ENCODE results near the gene CACNG6. TPM values are rescaled to one million over a fixed set of nuclear protein-coding genes. Genes with fewer than 3 reads are reported as not detected.

The CACNG6 gene
- polyA plus RNA-seq, 1 of the 3 experiments (the other 2 are of a cell fraction): 1.2 TPM

DNA sequence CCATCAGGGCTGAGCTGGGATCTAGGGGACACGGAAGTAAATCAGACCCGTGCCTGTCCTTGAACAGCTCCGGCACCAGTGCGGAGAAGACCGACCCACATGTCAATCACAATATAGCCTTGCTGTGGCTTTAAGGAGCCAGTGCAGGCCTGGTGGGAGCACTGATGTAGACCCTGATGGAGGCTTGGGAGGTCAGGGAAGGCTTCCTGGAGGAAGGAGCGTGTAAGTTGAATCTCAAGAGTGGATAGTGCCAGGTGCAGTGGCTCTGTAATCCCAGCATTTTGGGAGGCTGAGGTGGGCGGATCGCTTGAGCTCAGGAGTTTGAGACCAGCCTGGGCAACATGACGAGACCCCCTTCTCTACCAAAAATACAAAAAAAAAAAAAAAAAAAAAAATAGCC, 39.5 kb upstream of the CACNG6 start:
- CTCF ChIA-PET: interaction anchor here (0.9 to 1.2 kb wide), 2 partner anchors 45 to 78 kb away, joined by 3 to 4 read pairs; no protein-coding TSS in a partner anchor
- WGBS (ENCODE audit: low lambda C conversion rate): 85% methylated on average over 9 of the region's 9 CpGs
- POLR2A ChIA-PET: no interaction called here

DNA sequence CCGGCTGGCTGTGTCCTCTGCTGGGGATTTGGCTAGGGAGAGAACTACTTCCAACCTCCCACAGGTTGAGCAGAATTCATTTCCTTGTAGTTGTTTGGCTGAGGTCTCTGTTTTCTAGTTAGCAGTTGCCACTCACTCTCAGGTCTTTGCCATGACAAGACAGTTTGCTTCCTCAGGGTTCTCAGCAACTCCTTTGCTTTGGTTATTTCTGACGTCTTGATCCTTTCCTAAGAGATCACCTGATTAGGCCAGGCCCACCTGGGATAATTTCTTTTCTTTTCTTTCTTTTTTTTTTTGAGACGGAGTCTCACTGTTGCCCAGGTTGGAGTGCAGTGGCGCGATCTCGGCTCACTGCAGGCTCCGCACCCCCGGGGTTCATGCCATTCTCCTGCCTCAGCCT, 38.1 kb upstream of the CACNG6 start:
- Histone ChIP-seq H3K9ac (no peak overlapping the region), H3K9me3 (no peaks in the 10 kb centered on the region), H3K4me2 (no peak overlapping the region), H2AFZ (ENCODE audit: low read depth) (no peak overlapping the region), H3K9me2 (no peaks in the 10 kb centered on the region), H3K36me3 (replicated peaks in 1 of 2; ENCODE audit: control insufficient read depth in 1 of 2, insufficient read depth in 2 of 2, low read length in 1 of 2) (no peaks in the 10 kb centered on the region), H4K20me1 (ENCODE audit: insufficient read depth) (no peaks in the 10 kb centered on the region), H3F3A (replicated peaks; ENCODE audit: insufficient read depth) (peaks cover 12% of the 10 kb centered on the region), H3K4me1 (ENCODE audit: control insufficient read depth in 1 of 2, insufficient read depth in 2 of 2, low read depth in 1 of 2, low read length in 1 of 2) (peaks cover 3 to 7% of the 10 kb centered on the region in 2 experiments; a peak in 1 of 4 replicates), H3K79me2 (ENCODE audit: insufficient read depth) (no peaks in the 10 kb centered on the region), H3K27me3 (ENCODE audit: insufficient read depth) (no peaks in the 10 kb centered on the region), H3K4me3 (ENCODE audit: low read depth in 2 of 2, low read length in 1 of 2) (no peak overlapping the region), H3K27ac (ENCODE audit: low read depth in 2 of 2, low read length in 1 of 2) (no peak overlapping the region)
- TF ChIP-seq RFX5 (IDR thresholded peaks at IDR 0.05; ENCODE audit: low read length) (no peak), ELF1 (IDR thresholded peaks at IDR 0.05) (no peak), SMC3 (IDR thresholded peaks at IDR 0.05; ENCODE audit: low read depth, low read length) (no peak)
- ChIA-PET POLR2A (no interaction called here), CTCF (interaction anchor here (1.0 kb wide), 1 partner anchor 160 kb away, joined by 3 read pairs; no protein-coding TSS in a partner anchor)
- DNase-seq: no peak
- 59% methylated on average over 8 of the region's 8 CpGs for WGBS (ENCODE audit: low lambda C conversion rate)

More for the DNA sequence above, 39.5 kb upstream of the CACNG6 start:
- Histone ChIP-seq H3K27me3 (ENCODE audit: insufficient read depth) (no peaks in the 10 kb centered on the region), H2AFZ (ENCODE audit: low read depth) (no peak overlapping the region), H3K79me2 (ENCODE audit: insufficient read depth) (no peaks in the 10 kb centered on the region), H3K4me1 (ENCODE audit: control insufficient read depth in 1 of 2, insufficient read depth in 2 of 2, low read depth in 1 of 2, low read length in 1 of 2) (no peaks in the 10 kb centered on the region), H3K9me2 (no peaks in the 10 kb centered on the region), H3K4me2 (no peak overlapping the region), H3K9me3 (no peaks in the 10 kb centered on the region), H3K9ac (no peak overlapping the region), H3K36me3 (replicated peaks in 1 of 2; ENCODE audit: control insufficient read depth in 1 of 2, insufficient read depth in 2 of 2, low read length in 1 of 2) (no peaks in the 10 kb centered on the region), H3F3A (replicated peaks; ENCODE audit: insufficient read depth) (peaks cover 12% of the 10 kb centered on the region), H3K4me3 (ENCODE audit: low read depth in 2 of 2, low read length in 1 of 2) (no peak overlapping the region), H3K27ac (ENCODE audit: low read depth in 2 of 2, low read length in 1 of 2) (no peak overlapping the region), H4K20me1 (ENCODE audit: insufficient read depth) (no peaks in the 10 kb centered on the region)
- TF ChIP-seq RCOR1 (IDR thresholded peaks at IDR 0.05; ENCODE audit: low read length): no peak
- TF ChIP-seq, protein P1, sequence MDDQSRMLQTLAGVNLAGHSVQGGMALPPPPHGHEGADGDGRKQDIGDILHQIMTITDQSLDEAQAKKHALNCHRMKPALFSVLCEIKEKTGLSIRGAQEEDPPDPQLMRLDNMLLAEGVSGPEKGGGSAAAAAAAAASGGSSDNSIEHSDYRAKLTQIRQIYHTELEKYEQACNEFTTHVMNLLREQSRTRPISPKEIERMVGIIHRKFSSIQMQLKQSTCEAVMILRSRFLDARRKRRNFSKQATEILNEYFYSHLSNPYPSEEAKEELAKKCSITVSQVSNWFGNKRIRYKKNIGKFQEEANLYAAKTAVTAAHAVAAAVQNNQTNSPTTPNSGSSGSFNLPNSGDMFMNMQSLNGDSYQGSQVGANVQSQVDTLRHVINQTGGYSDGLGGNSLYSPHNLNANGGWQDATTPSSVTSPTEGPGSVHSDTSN (IDR thresholded peaks at IDR 0.05): no peak
- TF ChIP-seq MEF2A (IDR thresholded peaks at IDR 0.05; ENCODE audit: borderline replicate concordance, low read depth): no peak
- TF ChIP-seq RFX5 (IDR thresholded peaks at IDR 0.05; ENCODE audit: low read length): no peak
- no peak for TF ChIP-seq EZH2phosphoT487 (IDR thresholded peaks at IDR 0.05; ENCODE audit: borderline replicate concordance, low read depth)
- no peak for TF ChIP-seq JUND (IDR thresholded peaks at IDR 0.05)
- no peak for TF ChIP-seq FOXJ3 (CRISPR knock-in tag; IDR thresholded peaks at IDR 0.05)
- TF ChIP-seq CHD2 (IDR thresholded peaks at IDR 0.05; ENCODE audit: low read length, partially characterized antibody): no peak
- TF ChIP-seq, protein P2, sequence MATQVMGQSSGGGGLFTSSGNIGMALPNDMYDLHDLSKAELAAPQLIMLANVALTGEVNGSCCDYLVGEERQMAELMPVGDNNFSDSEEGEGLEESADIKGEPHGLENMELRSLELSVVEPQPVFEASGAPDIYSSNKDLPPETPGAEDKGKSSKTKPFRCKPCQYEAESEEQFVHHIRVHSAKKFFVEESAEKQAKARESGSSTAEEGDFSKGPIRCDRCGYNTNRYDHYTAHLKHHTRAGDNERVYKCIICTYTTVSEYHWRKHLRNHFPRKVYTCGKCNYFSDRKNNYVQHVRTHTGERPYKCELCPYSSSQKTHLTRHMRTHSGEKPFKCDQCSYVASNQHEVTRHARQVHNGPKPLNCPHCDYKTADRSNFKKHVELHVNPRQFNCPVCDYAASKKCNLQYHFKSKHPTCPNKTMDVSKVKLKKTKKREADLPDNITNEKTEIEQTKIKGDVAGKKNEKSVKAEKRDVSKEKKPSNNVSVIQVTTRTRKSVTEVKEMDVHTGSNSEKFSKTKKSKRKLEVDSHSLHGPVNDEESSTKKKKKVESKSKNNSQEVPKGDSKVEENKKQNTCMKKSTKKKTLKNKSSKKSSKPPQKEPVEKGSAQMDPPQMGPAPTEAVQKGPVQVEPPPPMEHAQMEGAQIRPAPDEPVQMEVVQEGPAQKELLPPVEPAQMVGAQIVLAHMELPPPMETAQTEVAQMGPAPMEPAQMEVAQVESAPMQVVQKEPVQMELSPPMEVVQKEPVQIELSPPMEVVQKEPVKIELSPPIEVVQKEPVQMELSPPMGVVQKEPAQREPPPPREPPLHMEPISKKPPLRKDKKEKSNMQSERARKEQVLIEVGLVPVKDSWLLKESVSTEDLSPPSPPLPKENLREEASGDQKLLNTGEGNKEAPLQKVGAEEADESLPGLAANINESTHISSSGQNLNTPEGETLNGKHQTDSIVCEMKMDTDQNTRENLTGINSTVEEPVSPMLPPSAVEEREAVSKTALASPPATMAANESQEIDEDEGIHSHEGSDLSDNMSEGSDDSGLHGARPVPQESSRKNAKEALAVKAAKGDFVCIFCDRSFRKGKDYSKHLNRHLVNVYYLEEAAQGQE (IDR thresholded peaks at IDR 0.05; ENCODE audit: low read depth, low read length): no peak
- TF ChIP-seq FOSL2 (IDR thresholded peaks at IDR 0.05; ENCODE audit: borderline replicate concordance, low read depth): no peak
- no peak for TF ChIP-seq NFIC (IDR thresholded peaks at IDR 0.05; ENCODE audit: borderline replicate concordance)
- TF ChIP-seq TAF1 (IDR thresholded peaks at IDR 0.05; ENCODE audit: borderline replicate concordance, low read depth, low read length): no peak
- DNase-seq: no peak

Measured in SK-N-SH (cell line).